ENCODE results near the gene WNT9A. TPM values are rescaled to one million over a fixed set of nuclear protein-coding genes. Genes with fewer than 3 reads are reported as not detected.

Gene WNT9A
- polyA plus RNA-seq, 1 donor from 2014 or later: 0.57 TPM

DNA sequence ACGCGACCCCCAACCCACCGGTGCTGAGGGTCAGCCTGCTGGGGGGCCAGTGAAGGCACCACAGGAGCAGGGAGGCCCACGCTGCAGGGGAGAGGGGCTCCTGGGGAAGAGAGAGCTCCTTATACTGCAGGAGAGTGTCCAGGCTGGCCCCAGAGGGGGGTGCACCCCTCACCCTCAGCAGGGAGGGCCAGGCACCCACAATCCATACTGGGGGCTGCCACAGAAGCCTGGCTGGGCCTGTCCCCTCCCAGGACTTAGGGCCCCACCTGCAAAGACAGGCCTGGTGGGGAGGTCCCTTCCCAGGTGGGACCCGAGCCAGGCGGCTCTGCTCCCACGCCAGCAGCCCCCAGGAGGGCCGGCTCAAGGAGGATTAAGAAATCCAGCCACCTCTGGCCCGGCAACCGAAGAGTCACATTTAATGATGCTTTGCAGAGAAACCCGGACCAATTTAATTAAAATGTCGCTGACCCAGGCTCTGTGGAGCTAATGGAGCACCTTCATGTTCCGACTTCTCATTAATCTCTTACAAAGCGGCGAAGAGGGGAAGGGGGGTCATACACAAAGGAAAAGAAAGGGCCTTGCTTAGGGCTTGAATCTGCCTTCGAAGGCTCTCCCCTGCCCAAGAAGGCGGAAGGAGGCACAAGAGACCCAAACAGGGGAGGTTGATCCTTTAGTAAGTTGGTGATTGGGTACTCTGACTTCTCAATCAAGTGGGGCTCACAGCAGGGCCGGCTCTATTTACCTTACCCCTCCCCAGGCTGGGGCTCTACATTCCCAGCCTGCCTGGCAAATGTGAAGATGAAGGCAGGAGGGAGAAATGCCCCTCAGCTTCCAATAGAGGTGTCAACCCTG is 25.0 kb downstream of the WNT9A start:
- H3K4me2 ChIP-seq (ENCODE audit: low read length): no peak overlapping the region
- no peaks in the 10 kb centered on the region for H4K20me1 ChIP-seq (ENCODE audit: insufficient read depth)
- H3K27me3 ChIP-seq (ENCODE audit: insufficient read depth, low read depth, low read length): no peaks in the 10 kb centered on the region
- no peaks in the 10 kb centered on the region for H3K9me2 ChIP-seq (ENCODE audit: insufficient read depth, low read length)
- H3K9me3 ChIP-seq (ENCODE audit: low read length): no peaks in the 10 kb centered on the region
- TF ChIP-seq EP300 (conservative IDR thresholded peaks at IDR 0.05; ENCODE audit: poor library complexity, severe bottlenecking) (no peak), MXI1 (conservative IDR thresholded peaks at IDR 0.05; ENCODE audit: poor library complexity, severe bottlenecking) (no peak), TAF1 (IDR thresholded peaks at IDR 0.05; ENCODE audit: low read depth) (no peak), EZH2 (IDR thresholded peaks at IDR 0.05; ENCODE audit: borderline replicate concordance, insufficient read depth, low read length, poor library complexity, severe bottlenecking) (no peak), POLR2AphosphoS5 (IDR thresholded peaks at IDR 0.05) (no peak), SMC3 (conservative IDR thresholded peaks at IDR 0.05; ENCODE audit: poor library complexity) (no peak), RAD21 (conservative IDR thresholded peaks at IDR 0.05) (no peak)
- TF ChIP-seq, protein P1, sequence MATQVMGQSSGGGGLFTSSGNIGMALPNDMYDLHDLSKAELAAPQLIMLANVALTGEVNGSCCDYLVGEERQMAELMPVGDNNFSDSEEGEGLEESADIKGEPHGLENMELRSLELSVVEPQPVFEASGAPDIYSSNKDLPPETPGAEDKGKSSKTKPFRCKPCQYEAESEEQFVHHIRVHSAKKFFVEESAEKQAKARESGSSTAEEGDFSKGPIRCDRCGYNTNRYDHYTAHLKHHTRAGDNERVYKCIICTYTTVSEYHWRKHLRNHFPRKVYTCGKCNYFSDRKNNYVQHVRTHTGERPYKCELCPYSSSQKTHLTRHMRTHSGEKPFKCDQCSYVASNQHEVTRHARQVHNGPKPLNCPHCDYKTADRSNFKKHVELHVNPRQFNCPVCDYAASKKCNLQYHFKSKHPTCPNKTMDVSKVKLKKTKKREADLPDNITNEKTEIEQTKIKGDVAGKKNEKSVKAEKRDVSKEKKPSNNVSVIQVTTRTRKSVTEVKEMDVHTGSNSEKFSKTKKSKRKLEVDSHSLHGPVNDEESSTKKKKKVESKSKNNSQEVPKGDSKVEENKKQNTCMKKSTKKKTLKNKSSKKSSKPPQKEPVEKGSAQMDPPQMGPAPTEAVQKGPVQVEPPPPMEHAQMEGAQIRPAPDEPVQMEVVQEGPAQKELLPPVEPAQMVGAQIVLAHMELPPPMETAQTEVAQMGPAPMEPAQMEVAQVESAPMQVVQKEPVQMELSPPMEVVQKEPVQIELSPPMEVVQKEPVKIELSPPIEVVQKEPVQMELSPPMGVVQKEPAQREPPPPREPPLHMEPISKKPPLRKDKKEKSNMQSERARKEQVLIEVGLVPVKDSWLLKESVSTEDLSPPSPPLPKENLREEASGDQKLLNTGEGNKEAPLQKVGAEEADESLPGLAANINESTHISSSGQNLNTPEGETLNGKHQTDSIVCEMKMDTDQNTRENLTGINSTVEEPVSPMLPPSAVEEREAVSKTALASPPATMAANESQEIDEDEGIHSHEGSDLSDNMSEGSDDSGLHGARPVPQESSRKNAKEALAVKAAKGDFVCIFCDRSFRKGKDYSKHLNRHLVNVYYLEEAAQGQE (IDR thresholded peaks at IDR 0.05; ENCODE audit: borderline replicate concordance): no peak
- TF ChIP-seq, protein P2, sequence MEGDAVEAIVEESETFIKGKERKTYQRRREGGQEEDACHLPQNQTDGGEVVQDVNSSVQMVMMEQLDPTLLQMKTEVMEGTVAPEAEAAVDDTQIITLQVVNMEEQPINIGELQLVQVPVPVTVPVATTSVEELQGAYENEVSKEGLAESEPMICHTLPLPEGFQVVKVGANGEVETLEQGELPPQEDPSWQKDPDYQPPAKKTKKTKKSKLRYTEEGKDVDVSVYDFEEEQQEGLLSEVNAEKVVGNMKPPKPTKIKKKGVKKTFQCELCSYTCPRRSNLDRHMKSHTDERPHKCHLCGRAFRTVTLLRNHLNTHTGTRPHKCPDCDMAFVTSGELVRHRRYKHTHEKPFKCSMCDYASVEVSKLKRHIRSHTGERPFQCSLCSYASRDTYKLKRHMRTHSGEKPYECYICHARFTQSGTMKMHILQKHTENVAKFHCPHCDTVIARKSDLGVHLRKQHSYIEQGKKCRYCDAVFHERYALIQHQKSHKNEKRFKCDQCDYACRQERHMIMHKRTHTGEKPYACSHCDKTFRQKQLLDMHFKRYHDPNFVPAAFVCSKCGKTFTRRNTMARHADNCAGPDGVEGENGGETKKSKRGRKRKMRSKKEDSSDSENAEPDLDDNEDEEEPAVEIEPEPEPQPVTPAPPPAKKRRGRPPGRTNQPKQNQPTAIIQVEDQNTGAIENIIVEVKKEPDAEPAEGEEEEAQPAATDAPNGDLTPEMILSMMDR (IDR thresholded peaks at IDR 0.05; ENCODE audit: poor library complexity, severe bottlenecking): no peak
- H3K27ac ChIP-seq (ENCODE audit: low read length): no peak overlapping the region
- no peak overlapping the region for H3K4me3 ChIP-seq (ENCODE audit: low read length)
- H3F3A ChIP-seq (ENCODE audit: insufficient read depth, low read length, poor library complexity, severe bottlenecking): no peaks in the 10 kb centered on the region
- H3K9ac ChIP-seq (ENCODE audit: low read length): no peak overlapping the region
- H2AFZ ChIP-seq (ENCODE audit: low read depth, low read length): no peak overlapping the region
- no peaks in the 10 kb centered on the region for H3K79me2 ChIP-seq (replicated peaks; ENCODE audit: insufficient read depth, low read length)
- no peaks in the 10 kb centered on the region for H3K36me3 ChIP-seq (ENCODE audit: insufficient read depth, low read length)

DNA sequence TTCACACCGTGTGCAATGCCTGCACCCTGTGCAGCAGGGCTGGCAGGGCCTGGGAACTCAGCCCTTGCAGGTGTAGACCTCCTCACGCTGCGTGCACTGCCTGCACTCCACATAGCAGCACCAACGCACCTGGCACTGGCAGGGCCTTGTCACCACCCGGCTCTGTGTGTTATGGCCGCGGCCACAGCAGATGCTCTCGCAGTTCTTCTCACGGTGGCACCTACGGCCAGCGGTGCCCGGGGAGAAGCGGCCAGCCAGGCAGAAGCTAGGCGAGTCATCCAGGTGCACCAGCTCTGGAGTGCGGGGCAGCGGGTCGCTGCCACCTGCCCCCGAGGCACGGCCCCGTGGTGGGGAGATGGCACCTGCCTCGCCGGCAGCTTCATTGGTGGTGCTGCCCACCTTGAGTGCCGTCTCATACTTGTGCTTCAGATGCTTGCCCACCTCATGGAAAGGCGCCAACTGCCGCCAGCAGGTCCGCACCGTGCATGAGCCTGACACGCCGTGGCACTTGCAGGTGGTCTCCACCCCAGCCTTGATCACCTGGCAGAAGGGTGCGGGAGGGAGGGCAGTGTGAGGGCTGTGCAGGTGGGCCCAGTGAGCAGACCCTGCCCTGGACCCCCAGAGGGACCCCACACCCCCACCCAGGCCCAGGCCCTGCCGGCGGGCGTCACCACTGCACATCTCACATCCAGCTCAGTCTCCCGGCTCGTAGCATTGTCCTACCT is 26.1 kb downstream of the WNT9A start:
- Histone ChIP-seq H4K20me1 (ENCODE audit: insufficient read depth) (no peaks in the 10 kb centered on the region), H3K4me2 (ENCODE audit: low read length) (no peak overlapping the region), H3K79me2 (replicated peaks; ENCODE audit: insufficient read depth, low read length) (no peaks in the 10 kb centered on the region), H3F3A (ENCODE audit: insufficient read depth, low read length, poor library complexity, severe bottlenecking) (no peaks in the 10 kb centered on the region), H3K36me3 (ENCODE audit: insufficient read depth, low read length) (no peaks in the 10 kb centered on the region), H3K9ac (ENCODE audit: low read length) (no peak overlapping the region), H3K27me3 (ENCODE audit: insufficient read depth, low read depth, low read length) (no peaks in the 10 kb centered on the region), H3K9me3 (ENCODE audit: low read length) (no peaks in the 10 kb centered on the region), H2AFZ (ENCODE audit: low read depth, low read length) (no peak overlapping the region), H3K9me2 (ENCODE audit: insufficient read depth, low read length) (no peaks in the 10 kb centered on the region), H3K4me3 (ENCODE audit: low read length) (no peak overlapping the region), H3K27ac (ENCODE audit: low read length) (no peak overlapping the region)
- no peak for TF ChIP-seq EP300 (conservative IDR thresholded peaks at IDR 0.05; ENCODE audit: poor library complexity, severe bottlenecking)
- TF ChIP-seq SMC3 (conservative IDR thresholded peaks at IDR 0.05; ENCODE audit: poor library complexity): no peak
- TF ChIP-seq POLR2AphosphoS5 (IDR thresholded peaks at IDR 0.05): no peak
- TF ChIP-seq RAD21 (conservative IDR thresholded peaks at IDR 0.05): no peak
- TF ChIP-seq EZH2 (IDR thresholded peaks at IDR 0.05; ENCODE audit: borderline replicate concordance, insufficient read depth, low read length, poor library complexity, severe bottlenecking): no peak
- TF ChIP-seq, protein P2 (IDR thresholded peaks at IDR 0.05; ENCODE audit: poor library complexity, severe bottlenecking): no peak
- TF ChIP-seq TAF1 (IDR thresholded peaks at IDR 0.05; ENCODE audit: low read depth): no peak
- no peak for TF ChIP-seq MXI1 (conservative IDR thresholded peaks at IDR 0.05; ENCODE audit: poor library complexity, severe bottlenecking)
- TF ChIP-seq, protein P1 (IDR thresholded peaks at IDR 0.05; ENCODE audit: borderline replicate concordance): no peak

Measured in neural cell (in vitro differentiated cells).